T-helper 2 cell (primary cell): ENCODE measurements around the gene SH3BGR.
"Not testable (repeated sequence)": the region's sequence is repeated elsewhere in the genome, so short reads cannot be mapped to it uniquely, and the experiment has no call there.

Experiments used
- DNase-seq, 5 experiments: peaks; one replicate each; pipeline versions ENCODE4 v3.0.0 to v3.0.0-alpha.2; 2012 to 2022

SH3BGR gene

DNA sequence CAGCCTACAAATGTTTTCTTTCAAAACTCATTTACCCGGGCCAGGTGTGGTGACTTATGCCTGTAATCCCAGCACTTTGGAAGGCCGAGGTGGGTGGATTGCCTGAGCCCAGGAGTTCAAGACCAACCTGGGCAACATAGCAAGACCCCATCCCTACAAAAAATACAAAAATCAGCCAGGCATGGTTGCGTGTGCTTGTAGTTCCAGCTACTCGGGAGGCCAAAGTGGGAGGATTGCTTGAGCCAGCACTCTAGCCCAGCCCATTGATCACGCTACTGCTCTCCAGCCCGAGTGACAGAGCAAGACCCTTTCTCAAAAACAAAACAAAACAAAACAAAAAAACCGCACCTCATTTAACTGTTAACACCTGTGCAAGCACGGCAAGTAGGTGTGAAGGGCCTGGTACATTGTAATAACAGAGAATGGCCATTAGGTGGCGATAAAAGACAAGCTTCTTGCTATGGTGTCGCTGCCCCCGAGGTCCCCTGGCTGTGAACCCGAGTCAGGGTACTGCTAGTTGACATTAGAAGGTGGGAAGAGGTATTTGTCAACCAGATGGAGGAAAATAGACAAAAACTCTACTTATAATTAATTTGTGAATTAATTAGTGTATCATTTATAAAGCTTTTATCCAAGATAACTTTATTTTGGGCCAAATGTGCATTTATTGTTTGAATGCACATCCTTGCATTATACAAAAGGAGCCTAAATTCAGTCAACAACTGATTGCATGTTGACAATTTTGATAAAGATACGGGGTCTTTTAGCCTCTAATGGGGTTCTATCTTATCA, 66.5 kb downstream of the SH3BGR start:
- DNase-seq, result peak in 3 of 5 experiments; percentile 13 to 56 (median 16)

DNA sequence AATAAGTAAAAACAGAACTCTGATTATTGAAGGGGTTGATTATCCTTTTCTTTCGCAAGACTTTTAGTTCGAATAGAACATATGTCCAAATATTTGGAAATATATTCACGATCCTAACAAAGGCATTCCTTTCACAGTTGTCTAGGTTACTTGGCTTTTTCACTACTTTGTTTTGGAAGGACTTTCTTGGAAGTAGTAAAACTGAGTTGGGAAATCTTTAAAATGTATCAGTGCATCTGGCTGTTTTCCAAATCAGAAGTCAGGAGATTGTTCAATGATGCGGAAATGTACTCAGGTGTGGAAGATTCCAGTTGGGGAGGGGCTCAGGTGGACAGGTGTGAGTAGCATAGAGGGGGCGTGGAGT, 67.1 kb downstream of the SH3BGR start:
- no peak for DNase-seq

DNA sequence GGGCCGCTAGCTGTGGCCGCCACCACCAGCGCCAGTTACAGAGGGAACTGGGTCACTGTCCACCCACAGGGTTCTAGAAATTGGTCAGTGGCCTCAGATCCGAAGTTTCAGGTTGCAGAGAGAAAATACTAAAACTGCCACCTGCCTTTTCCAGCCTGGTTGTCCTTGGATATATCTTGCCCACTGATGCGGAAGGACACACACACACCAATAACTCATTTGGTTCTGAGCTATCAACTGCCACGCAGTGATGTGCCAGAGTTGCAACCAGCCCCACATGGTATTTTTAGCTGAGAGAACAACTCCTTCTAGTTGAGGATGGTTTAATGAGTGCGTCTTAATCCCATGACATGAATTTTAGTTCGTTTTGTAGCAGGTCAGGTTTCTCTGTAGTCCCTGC, 68.1 kb downstream of the SH3BGR start:
- DNase-seq, result no peak

DNA sequence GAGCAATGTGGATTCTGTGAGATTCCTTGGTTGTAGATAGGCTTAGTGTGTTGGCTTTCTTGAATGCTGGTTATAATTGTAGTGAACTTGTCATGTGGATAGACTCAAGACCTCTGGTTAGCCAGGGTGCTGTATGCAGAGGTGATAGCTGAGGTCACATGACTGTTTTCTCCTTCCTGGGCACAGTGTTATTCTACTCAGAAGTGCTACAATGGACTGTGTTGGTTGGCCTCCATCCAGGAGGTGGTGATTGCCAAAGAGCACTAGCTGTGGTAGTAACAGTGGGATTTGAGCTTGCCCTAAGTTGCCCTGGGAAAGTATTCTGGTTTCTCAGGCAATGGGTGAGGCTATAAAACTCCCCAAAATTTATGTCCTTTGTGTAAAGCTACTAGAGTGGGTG, 71.6 kb downstream of the SH3BGR start:
- DNase-seq, result no peak

DNA sequence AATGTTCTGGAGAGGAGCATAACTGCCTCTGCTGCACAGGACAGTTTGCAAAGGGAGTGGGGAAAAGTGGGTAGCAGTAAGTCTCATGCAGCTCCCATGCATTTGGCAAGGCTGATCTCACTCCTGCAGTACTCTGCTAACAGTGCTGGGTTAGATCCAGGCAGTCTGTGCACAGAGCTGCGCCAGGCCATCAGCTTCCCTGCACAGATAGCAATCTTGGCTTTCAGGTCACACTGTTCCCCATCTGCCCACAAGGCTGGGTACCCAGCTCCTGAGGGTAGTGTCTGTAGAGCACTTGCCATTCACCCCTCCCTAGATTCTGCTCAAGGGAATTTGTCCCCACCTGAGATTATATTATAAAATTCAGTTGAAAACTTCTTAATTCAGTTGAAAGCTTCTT, 72.1 kb downstream of the SH3BGR start:
- no peak for DNase-seq

DNA sequence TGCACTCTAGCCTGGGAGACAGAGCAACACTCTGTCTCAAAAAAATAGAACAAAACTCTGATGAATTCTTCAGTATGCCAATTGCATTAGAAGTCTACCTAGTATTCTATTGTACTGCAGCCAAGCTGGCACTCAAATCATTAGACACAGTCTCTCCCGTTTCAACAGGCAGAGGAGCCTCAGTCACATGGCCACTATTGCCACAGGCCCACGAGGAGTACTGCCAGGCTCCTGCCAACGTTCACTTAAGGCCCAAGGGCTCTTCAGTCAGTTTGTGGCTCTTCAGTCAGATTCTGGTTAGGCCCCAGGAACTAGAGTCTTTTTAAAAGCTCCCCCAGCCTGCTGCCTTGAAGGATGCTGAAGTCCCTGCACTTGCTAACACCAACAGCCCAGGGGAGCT, 73.4 kb downstream of the SH3BGR start:
- no peak for DNase-seq

DNA sequence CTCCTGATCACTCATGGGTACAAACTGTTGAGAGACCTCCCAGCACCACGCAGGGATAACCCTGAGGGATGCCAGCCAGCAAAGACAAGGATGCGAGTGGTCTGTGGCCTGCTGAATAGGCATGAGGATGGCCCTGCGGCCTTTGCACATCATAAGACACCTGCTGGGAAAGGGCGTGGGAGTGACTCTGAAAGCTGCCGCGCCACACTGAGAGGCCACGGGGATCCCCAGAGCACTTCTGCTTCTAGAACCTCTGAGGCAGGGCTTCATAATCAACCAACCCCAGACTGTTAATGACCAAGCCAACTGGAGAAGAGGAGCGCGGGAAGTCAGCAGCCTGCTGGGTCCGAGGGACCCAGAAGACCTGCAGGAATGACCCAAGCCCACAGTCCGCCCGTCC, 73.8 kb downstream of the SH3BGR start:
- DNase-seq, result no peak

DNA sequence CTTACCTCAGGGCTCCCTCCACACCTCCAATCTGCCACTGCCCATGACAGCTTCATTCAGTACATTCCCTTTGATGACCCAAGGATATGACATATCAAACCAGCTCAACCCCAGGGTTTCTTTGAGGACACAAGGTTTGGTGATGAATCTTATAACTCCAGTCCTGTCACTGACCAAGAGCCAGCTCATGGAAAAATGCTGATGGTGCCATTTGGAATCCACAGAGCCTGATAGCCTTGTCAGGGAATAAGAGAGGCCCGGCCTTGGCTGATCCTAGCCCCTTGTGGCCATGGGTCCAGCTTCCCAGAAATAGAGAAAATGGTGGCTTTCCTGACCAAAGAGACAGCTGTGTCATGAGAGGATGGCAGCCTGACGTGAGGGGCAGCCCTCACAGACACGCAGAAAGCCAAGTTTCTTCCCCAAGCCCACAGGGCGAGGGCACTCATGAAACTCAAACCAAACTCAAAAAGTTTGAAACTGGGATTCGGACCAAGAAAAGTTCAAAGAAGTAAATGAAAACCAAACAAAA, 75.4 kb downstream of the SH3BGR start:
- no peak for DNase-seq

DNA sequence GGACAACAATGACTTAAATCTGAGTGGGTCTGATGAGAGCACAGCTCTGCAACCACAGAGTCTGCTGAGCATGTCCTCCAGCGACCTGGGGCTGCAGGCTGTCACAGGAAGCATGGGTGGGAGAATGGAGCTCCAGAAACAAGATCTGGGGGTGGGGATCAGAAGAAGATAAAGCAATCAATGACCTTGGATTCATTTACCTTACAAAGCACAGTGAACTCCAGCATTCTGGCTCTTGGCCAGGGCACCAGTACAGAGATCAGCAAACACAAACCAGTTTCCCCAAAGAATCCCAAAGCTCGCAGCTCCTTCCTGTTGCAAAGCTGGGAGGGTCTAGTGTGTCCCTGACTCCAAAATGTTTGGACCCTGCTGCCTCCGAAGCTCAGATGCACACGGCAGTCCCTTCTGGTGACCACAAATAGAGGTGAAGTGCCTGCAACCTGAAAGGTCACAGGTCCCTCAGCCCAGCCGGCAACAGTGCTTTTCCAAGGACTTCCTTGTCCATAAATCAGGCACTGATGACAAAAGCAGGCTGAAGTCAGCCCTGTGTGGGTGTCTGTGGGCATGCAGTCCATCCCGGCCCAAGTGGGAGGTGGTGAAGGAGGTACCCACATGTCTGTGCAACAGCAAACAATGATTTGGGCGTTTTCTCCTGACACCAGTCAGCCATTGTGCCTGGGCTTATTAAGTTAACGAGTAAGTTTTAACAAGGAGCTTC, 76.1 kb downstream of the SH3BGR start:
- DNase-seq, result no peak

DNA sequence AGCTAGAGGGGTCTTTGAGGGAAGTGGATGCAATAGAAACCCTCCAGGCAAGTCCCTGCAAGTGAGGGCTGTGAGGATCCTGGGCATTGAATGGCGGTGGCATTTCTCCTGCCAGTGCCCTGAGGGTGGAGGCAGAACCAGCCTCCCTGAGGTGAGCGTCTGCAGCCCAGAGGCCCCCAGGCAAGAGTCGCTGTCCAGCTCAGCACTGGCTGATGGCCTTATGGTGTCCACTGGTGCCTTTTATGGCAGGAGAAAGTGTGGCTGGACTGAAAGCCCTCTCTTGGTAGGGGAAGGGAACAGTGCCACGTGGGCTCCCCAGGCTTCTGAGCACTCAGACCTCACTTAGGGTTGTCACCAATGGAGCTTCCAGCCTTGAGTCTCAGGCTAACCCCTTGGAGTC, 77.3 kb downstream of the SH3BGR start:
- DNase-seq, result no peak

DNA sequence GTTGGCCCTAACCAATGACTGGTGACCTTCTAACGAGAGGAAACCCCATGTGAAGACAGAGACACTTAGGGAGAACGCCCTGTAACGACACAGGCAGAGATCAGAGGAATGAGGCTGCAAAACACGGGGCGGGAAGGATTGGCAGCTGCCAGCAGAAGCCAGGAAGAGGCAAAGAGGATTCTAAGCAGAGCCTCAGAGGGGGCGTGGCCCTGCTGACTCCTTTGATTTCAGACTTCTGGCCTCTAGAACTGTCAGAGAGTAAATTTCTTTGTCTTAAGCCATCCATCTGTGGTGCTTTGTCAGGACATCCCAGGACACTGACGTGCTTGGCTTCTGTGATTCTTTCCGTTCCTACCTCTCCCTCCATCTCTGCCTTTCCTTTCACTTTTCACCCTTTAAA, 79.3 kb downstream of the SH3BGR start:
- DNase-seq, result no peak

DNA sequence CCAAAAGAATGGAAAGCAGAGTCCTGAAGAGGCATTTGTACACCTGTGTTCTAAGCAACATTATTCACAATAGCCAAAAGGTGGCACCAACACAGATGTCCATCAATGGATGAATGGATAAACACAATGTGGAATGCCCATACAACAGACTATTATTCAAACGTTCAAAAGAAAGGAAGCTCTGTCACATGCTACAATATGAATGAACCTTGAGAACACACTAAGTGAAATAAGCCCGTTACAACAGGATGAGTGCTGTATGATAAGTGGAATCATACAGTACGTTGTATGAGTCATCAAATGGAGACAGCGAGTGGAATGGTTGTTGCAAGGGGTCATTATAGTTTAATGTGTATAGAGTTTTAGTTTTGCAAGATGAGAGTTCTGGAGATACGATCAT, 80.1 kb downstream of the SH3BGR start:
- no peak for DNase-seq

DNA sequence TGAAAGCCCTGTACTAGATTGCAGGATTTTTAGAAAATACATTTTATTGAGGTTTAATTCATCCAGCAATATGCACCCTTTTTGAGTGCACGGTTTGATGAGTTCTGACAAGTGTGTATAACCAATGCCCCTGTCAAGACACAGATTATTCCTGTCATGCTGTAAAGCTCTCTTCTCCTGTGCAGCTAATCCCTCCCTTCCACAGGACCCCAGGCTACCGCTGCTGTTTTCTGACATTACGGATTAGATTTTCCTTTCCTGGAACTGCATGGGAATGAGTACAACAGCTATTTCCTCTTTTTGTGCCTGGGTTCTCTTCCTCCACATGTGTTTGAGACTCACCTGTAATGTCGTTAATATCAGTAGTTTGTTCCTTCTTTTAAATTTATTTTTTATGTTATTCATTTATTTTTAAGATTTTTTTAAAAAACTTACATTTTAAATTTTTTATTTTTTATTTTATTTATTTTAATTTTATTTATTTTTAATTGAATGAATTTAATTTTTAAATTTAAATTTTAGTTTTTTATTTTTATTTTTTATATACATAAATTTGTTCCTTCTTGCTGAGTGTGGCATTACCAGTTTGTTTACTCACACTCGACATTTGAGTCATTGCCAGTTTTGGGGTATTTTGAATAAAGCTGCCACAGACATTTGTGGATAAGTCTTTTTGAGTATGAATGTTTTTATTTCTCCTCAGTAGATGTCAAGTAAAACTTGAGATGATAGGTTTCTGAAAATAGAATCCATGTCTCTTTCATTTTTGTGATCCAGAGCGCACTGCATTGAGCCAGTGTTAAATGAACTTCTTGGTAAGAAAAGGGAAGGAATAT, 82.0 kb downstream of the SH3BGR start:
- DNase-seq, result no peak

DNA sequence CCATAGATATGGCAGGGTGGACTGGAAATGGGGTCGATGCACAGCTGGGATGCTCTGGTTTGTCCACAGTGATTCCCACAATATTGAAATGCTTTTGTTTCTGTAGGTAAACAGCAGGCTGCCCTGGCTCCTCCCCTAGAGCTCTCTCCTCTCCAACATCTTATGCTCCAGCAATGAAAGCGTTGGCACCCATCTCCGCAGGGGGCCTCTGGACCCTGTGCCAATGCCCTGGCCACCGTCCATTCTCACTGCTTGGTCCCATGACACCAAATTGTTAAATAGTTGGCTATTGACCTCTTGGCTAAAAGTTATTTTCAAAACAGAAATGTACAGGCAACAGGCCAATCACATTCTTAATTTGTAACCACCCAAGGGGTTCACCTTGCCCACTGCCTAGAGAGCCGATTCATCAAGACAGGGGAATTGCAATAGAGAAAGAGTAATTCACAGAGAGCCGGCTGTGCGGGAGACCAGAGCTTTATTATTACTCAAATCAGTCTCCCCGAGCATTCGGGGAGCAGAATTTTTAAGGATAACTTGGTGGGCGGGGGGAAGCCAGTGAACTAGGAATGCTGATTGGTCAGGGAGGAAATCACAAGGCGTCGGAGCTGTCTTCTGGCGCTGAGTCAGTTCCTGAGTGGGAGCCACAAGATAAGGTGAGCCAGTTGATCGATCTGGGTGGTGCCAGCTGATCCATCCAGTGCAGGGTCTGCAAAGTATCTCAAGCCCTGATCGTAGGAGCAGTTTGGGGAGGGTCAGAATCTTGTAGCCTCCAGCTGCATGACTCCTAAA, 84.1 kb downstream of the SH3BGR start:
- no peak for DNase-seq

DNA sequence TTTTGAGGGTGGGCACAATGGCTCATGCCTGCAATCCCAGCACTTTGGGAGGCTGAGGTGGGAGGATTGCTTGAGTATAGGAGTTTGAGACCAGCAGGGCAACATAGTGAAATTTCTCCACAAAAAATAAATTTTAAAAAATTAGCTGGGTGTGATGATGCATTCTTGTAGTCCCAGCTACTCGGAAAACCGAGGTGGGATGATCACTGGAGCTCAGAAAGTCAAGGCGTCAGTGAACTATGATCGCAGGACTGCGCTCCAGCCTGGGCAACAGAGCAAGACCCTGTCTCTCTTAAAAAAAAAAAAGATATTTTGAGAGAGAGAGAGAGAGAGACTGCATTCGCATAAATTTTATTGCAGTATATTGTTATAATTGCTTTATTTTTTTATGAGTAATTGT, 85.1 kb downstream of the SH3BGR start:
- no peak for DNase-seq

DNA sequence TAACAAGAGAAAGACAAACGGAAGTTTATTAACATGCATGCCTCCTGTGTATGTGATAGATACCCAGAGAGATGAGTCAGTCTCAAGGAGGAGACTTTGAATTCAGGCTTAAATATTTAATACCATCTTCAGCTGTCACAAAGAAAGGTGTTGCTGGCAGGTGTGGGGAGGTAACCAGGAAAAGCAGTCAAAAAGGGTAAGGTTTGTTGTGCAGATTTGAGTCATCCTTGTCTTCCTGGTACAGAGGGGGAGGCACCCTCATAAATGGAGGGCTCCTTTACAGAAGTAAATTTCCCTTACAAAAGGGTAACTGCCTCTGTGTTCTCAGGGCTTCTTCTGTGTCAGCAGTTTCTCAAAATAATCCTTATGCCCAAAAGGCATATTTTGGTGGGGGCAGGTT, 85.8 kb downstream of the SH3BGR start:
- no peak for DNase-seq

DNA sequence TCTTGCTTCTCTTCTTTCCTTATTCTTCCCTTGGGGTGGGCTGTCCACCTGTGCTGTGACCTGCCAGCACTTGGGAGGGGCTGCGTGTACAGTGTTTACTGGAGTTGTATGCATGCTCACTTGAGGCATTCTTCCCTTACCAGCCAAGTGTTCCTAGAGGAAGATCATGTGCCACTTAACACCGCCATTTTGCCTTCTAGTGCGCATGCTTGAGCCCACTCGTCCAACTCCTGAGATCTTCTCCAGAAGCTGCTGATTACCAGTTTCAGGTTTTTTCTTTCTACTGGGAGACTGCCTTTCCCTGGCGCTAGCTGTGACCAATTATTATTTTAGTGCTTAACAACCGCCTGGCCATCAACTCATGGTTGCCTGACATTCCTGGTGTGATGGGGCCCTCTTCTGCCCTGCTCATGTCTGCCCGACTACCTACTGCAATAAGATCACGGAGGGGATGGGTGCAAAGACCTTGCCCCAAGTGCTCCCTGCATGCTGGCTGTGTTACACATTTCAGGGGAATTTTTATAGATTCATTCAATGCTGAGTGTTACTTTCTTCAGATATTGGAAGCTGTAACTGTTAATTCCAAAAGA, 86.8 kb downstream of the SH3BGR start:
- DNase-seq, result no peak

DNA sequence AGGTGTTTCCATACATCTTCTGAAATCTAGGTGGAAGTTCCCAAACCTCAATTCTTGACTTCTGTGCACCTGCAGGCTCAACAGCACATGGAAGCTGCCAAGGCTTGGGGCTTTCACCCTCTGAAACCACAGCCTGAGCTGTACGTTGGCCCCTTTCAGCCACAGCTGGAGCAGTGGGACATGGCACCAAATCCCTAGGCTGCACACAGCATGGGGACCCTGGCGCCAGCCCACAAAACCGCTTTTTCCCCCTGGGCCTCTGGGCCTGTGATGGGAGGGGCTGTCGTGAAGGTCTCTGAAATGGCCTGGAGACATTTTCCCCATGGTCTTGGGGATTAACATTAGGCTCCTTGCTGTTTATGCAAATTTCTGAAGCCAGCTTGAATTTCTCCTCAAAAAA, 88.6 kb downstream of the SH3BGR start:
- DNase-seq, result not testable (repeated sequence)

DNA sequence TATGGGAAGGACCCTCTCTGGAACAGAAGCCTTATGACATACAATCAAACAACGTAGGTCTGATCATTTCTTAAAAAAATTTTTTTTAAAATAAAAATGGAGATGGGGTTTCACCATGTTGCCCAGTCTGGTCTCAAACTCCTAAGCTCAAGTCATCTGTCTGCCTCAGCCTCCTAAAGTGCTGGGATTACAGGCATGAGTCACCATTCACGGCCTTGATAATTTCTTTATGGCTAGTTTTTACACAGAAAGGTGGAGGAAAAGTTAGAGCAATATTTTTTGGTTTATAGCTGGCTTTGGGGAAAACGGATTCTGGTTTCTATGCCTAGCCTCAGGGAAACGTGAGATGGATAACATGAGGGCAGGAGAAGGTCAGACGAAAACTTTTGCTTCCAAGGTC, 91.0 kb downstream of the SH3BGR start:
- DNase-seq, result no peak

DNA sequence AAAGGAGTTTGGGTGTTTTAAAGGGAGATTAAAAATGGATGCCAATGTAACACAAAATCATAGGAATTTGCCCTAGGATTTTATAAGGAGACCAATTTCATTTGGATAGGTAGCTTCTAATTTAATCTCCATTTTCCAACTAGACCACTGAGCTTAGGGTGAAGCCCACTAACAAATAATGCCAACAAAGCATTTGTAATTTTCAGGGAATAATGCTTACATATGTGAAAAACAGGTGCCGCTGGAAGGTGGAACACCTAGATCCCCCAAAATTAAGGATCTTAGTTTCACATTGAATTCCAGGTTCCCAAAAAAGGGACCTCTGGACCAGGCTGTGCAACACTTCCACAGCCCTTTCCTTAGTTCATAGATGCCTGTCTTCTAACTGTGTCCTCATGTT, 94.8 kb downstream of the SH3BGR start:
- no peak for DNase-seq

DNA sequence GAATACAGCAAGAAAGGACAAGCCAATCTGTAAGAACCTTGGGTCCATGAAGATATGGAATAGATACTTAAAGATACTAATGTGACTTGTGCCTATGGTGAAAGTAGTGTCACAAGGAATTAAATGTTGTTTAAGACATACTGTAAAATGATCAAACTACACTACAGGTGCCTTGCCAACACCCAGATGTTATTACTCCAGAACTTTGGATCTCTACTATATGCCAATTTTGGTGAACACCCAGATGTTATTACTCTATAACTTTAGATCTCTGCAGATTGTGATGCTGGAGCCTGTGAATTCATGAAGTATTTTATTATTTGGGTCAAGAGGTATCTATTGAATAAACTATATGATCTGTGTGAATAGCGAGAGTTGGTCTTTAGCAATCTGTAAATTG, 101.1 kb downstream of the SH3BGR start:
- DNase-seq, result no peak

DNA sequence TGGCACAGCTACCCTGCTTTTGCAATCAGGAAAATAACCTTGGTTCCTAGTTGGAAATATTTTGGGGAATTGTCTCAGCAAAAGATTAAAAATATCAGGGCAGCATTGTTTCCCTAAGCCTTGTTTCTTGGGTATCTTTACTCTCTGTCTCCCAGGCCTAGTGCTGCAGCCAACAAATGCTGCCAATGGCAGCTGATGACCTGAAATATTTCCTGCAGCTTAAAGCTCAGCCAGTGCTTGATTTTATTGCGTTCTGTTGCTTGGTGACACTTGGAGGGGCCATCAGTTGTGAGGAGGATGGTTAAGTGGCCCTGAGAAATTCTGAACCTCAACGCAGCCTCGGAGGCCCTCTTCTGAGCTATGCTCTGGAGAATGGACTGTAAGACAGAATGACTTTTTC, 101.6 kb downstream of the SH3BGR start:
- DNase-seq, result no peak
